Measurements from ENCODE around the gene ZNF91.
"Not testable (repeated sequence)": the region's sequence is repeated elsewhere in the genome, so short reads cannot be mapped to it uniquely, and the experiment has no call there.

ZNF91 gene

DNA sequence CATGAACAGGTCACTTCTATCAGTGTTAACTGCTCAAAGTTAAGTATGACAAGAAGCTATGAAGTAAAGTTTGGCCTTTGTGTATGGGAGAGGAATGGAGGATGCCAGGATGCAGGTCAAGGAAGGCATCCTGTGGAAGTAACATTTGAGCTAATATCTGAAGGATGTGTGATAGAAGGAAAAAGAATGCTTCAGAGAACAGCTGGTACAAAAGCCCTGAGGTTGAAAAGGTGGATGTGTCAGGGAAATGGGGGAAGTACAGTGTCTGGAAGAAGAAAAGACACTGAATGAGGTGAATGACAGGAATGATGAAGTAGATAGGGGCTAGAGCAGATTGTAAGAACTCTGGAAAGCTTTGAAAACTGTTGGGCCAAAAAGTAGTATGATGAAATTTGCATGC lies 67.1 kb downstream of the ZNF91 start:
- DNase-seq (ENCODE audit: low read depth) = no peak
- H3K4me3 ChIP-seq (ENCODE audit: low read depth, low read length) = no peak overlapping the region

- no peak for DNase-seq (ENCODE audit: low read depth)
- no peak overlapping the region for H3K4me3 ChIP-seq (ENCODE audit: low read depth, low read length)
Measured at GRCh38 chr19:23321953-23322549, 73.2 kb downstream of the ZNF91 start.

DNA sequence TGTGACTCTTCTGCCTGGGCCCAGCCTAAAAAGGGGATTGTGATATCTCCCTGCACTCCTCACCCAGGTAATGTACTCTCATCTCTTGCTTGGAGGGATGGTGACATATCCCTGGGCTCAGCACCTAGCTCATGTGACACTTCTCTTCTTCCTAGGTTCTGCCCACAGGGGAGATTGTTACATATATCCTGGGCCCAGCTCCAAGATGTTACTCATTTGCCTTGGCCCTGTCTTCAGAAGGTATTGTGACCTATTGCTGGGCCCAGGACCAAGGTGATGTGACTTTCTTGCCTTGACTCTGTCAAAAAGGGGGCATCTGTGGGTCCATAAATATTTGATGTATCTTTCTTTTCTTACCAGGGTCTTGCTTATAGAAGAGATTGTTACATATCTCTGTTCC lies 73.9 kb downstream of the ZNF91 start:
- not testable (repeated sequence) for DNase-seq (ENCODE audit: low read depth); H3K4me3 ChIP-seq (ENCODE audit: low read depth, low read length)

- H3K4me3 ChIP-seq (ENCODE audit: low read depth, low read length); DNase-seq (ENCODE audit: low read depth): not testable (repeated sequence)
Measured at GRCh38 chr19:23319571-23319970, 75.7 kb downstream of the ZNF91 start.

GRCh38 chr19:23318941-23319340 lies 76.3 kb downstream of the ZNF91 start:
- DNase-seq (ENCODE audit: low read depth); H3K4me3 ChIP-seq (ENCODE audit: low read depth, low read length): not testable (repeated sequence)

GRCh38 chr19:23318143-23318542 lies 77.1 kb downstream of the ZNF91 start:
- H3K4me3 ChIP-seq (ENCODE audit: low read depth, low read length) = no peak overlapping the region
- no peak for DNase-seq (ENCODE audit: low read depth)

GRCh38 chr19:23315286-23315685 lies 80.0 kb downstream of the ZNF91 start:
- no peak overlapping the region for H3K4me3 ChIP-seq (ENCODE audit: low read depth, low read length)
- DNase-seq (ENCODE audit: low read depth) = no peak

- no peak overlapping the region for H3K4me3 ChIP-seq (ENCODE audit: low read depth, low read length)
- no peak for DNase-seq (ENCODE audit: low read depth)
Measured at GRCh38 chr19:23314505-23315251, 80.6 kb downstream of the ZNF91 start.

- no peak overlapping the region for H3K4me3 ChIP-seq (ENCODE audit: low read depth, low read length)
- DNase-seq (ENCODE audit: low read depth) = no peak
Measured at GRCh38 chr19:23313196-23313595, 82.1 kb downstream of the ZNF91 start.

DNA sequence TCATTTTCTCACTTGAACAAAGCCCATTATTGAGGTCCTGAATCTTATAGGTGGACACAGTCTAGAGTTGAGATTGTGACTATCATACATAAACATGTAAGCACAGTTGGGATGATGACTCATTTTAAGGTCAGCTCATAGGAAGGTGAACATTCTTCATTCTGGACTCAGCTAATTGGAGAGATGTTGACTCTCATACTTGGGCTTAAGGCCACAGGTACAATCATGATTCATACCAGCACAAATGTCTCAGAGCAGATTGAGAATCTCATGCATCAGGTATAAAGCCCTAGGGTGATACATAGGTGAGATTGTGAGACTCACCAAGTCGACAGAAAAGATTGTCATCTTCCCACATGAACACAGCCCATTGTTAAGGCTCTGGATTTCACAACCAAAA lies 82.8 kb downstream of the ZNF91 start:
- no peak overlapping the region for H3K4me3 ChIP-seq (ENCODE audit: low read depth, low read length)
- no peak for DNase-seq (ENCODE audit: low read depth)

GRCh38 chr19:23311551-23311950 lies 83.7 kb downstream of the ZNF91 start:
- H3K4me3 ChIP-seq (ENCODE audit: low read depth, low read length) = no peak overlapping the region
- no peak for DNase-seq (ENCODE audit: low read depth)

DNA sequence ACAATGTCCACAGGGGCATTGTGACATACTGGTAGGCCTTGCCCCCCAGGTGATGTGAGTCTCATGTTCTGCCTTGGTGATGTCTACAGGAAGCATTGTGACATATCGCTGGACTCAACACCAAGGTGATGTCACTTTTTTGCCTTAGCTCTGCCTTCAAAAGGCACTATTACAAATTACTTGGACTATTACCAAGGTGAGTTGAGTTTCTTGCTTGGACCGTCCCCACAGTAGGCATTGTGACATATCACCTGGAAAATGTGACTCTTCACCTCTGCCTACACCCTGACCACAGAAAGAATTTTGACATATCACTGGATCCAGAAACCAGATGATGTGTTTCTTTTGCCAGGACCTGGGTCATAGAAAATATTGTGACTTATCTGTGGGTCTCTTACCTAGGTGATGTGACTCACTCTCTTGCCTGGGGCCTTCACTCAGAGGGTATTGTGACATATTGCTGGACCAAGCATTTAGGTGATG lies 84.5 kb downstream of the ZNF91 start:
- H3K4me3 ChIP-seq (ENCODE audit: low read depth, low read length) = no peak overlapping the region
- DNase-seq (ENCODE audit: low read depth) = no peak

- H3K4me3 ChIP-seq (ENCODE audit: low read depth, low read length) = no peak overlapping the region
- DNase-seq (ENCODE audit: low read depth) = no peak
Measured at GRCh38 chr19:23309926-23310325, 85.3 kb downstream of the ZNF91 start.

DNA sequence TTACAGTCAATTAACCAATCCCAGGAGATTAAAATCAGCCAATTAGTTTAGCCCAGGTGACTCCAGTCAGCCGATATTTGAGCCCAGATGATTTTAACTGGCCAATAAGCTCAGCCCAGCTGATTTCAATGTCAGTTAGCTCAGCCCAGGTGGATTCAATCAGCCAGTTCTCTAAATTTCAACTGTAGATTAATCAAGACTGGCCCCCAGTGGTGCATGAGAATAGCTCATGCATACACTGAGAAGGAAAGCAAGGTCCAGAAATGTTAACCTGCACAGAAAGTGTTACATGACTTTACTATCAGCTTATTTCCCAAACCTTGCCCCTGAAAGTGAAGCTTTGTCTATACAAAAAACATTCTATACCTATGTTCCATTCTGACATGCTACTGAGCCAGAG lies 89.7 kb downstream of the ZNF91 start:
- H3K4me3 ChIP-seq (ENCODE audit: low read depth, low read length) = no peak overlapping the region

DNA sequence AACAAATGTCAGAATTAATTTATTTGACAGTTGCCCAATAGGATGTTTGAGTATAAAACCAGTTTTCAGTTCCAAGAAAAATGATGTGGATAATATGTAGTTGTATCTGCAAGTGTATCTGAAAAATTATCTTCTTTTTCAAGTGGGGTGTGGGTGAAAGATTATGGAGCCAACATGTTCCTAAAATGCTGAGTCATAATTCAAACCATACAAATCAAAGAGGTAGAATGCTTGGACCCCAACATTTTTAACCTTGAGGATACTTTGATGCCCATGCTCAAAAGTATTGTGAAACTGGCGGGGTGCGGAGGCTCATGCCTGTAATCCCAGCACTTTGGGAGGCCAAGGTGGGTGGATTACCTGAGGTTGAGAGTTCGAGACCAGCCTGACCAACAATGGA lies 91.0 kb downstream of the ZNF91 start:
- no peak for DNase-seq (ENCODE audit: low read depth)
- H3K4me3 ChIP-seq (ENCODE audit: low read depth, low read length) = no peak overlapping the region

More for the DNA sequence above, 89.7 kb downstream of the ZNF91 start:
- DNase-seq (ENCODE audit: low read depth) = no peak

- DNase-seq (ENCODE audit: low read depth) = no peak
- H3K4me3 ChIP-seq (ENCODE audit: low read depth, low read length) = no peak overlapping the region
Measured at GRCh38 chr19:23294141-23294540, 101.1 kb downstream of the ZNF91 start.

DNA sequence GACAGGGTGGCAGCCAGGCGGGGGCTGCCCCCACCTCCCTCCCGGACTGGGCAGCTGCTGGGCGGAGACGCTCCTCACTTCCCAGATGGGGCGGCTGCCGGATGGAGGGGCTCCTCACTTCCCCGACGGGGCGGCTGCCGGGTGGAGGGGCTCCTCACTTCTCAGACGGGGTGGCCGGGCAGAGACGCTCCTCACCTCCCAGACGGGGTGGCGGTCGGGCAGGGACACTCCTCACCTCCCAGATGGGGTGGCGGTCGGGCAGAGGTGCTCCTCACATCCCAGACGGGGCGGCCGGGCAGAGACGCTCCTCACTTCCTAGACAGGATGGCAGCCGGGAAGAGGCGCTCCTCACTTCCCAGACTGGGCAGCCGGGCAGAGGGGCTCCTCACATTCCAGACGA lies 105.3 kb downstream of the ZNF91 start:
- not testable (repeated sequence) for H3K4me3 ChIP-seq (ENCODE audit: low read depth, low read length); DNase-seq (ENCODE audit: low read depth)

Data from skeletal muscle cell (primary cell).